OCI-LY3 (cell line): ENCODE results near the gene UPF1.

ENCODE experiments used
- CTCF ChIP-seq: fragments of 200-600, 300-600 bp; sonication (generic); IDR thresholded peaks from 2 replicates; pipeline ENCODE4 v1.5.1; 2014; ENCODE audit warnings: antibody characterized with exemption, low read length, low read depth
- EZH2phosphoT487 ChIP-seq: fragments of 200-600 bp; shearing (Covaris generic); IDR thresholded peaks from 2 replicates; pipeline ENCODE4 v1.6.1; 2018; ENCODE audit warnings: antibody characterized with exemption, mixed run types, low read depth

GRCh38 chr19:18793144-18794028 lies 38.4 kb upstream of the UPF1 start:
- no peak for TF ChIP-seq EZH2phosphoT487
- TF ChIP-seq CTCF: no peak
